Measurements from ENCODE around the gene ULK4.
"Not testable (repeated sequence)": the region's sequence is repeated elsewhere in the genome, so short reads cannot be mapped to it uniquely, and the experiment has no call there.

The ULK4 gene

DNA sequence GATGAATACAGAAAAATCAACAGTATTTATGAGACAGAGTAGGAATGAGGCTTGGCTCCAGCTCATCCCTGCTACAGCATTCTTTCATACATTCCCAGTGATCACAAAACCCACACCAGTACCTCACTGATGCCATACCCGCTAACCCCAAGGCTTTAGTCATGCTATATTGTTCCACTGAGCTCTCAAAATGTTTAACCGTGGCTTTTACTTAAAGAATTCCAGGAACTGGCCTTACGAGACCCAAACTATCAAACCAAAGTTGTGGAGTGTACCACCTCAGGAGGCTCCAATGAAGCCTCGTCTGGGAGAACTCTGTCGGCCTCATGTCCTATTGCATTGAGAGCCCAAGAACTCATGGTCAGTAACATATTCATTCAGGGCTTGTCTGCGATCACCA is 278.9 kb downstream of the ULK4 start:
- DNase-seq = no peak

DNA sequence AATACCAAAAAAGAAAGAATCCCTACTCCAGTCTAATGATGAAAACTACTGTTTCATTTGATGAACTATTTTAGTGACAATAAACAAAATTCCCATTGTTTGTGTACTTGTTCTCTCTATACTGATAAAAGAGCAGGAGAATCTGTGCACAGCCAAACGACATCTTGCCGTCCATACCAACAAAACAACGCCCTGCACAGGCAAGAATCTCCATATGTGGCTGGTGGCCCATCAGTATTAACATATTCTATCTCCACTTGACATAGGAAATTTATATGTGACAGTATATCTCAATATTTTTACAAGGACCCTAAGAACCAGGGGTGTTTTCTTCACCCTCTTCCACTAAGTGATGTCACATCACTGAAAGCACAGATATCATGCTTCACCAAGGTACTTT is 279.5 kb downstream of the ULK4 start:
- no peak for DNase-seq

DNA sequence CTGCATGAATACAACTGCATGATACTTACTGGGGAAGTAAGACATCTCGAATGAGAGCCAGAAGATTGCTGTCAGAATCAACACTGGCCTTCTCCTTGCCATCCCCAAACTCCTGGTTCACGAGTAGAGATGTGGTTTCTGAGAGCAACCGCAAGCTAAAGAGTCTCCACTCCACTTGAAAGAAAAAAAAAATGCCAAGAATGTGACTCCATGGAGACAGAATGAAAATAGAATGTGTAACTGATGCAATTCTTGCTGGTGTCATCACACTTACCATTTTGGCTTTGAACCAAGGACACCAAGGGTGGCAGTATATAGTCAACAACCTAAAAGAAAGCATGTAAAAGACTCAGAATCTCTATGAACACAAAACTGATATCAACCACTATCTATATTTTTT is 280.4 kb downstream of the ULK4 start:
- DNase-seq = no peak

DNA sequence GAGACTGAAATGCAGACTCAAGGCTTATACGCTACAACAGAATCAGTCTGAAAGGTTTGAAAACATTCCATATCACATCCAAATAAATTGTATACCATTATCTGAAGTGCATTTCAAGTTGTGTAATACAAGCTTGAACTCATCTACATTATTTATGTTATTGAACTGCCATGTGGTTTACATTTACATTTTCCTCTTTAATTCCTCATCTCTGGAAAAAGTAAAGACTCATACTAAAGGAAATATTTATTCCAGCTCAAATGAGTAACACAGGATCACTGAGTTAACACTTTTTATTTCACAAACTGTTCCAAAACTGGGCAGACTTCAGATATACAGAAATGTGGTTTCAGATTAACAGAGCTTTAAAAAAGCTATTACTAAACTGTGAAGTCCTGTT is 282.5 kb downstream of the ULK4 start:
- DNase-seq = no peak

DNA sequence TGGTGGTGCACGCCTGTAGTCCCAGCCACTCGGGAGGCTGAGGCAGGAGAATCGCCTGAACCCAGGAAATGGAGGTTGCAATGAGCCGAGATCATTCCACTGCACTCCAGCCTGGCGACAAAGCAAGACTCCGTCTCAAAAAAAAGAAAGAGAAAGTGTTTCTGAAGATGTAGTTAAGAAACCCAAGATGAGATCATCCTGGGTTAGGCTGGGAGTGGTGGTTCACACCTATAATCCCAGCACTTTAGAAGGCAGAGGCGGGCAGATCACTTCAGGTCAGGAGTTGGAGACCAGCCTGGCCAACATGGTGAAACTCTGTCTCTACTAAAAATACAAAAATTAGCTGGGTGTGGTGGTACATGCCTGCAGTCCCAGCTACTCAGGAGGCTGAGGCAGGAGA is 286.8 kb downstream of the ULK4 start:
- DNase-seq = not testable (repeated sequence)

DNA sequence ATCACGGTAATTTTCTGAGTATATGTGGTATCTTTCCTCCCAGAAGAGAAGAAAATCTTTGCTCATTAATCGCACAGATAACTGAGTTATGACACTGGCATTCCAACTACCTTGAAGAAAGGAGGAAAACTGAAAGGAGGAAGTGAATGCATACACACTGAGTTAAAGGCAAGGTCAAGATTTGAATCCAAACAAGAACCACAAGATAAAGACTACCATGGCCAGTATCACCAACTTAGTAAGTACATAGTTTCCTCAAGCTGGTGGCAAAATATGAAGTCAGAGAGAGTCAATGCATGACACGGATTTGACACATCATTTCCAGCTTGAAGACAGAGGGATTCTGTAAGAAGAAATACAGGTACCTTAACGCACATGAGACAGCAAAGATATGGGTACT is 287.5 kb downstream of the ULK4 start:
- DNase-seq = no peak

DNA sequence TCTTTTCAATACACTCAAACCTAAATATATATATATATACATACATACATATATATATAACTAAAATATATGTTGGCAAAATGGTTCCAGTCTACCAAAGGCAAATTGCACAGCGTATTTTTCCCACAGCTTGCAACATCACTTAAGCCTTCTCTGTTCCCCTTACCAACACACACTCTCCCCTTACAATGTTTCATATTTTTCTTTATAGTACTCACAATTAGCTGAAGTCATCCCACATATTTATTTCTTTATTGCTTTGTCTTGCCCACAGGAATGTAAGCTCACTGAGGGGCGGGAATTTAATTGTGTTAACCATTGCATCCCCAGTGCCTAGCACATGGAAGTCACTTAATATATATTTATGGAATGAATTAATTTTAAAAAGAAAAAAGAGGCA is 288.3 kb downstream of the ULK4 start:
- DNase-seq = no peak

DNA sequence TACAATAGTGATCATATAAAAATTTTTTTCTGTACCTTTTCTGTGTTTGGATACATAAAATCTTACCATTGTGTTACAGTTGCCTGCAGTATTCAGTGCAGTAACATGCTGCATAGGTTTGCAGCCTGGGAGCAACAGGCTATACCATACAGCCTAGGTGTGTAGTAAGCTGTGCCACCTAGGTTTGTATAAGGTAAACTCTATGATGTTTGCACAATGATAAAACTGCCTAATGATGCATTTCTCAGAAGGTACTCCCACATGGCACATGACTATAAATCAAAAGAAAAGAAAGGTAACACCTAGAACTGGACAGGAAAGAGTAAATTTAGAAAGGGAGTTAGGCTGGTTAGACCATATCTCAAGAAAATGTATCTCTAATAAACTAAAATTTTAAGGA is 293.5 kb downstream of the ULK4 start:
- DNase-seq = no peak

DNA sequence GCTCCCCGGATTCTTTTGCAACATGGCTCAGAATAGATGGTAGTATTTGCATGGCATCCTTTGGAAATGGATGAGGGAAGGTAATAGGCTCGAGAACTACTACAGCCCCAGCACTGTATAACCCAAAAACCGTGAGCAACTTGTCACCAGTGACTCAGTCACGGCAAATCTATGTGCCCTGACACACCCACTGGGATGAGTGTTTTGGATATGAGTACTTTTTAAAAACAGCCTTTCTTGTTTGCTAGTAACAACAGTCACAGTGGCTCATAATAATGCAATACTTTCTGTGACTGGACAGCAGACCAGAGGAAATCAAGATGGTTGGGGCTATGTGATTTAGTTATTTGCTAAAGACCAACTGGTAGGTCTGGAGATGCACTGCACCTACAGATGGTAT is 299.6 kb downstream of the ULK4 start:
- no peak for DNase-seq

DNA sequence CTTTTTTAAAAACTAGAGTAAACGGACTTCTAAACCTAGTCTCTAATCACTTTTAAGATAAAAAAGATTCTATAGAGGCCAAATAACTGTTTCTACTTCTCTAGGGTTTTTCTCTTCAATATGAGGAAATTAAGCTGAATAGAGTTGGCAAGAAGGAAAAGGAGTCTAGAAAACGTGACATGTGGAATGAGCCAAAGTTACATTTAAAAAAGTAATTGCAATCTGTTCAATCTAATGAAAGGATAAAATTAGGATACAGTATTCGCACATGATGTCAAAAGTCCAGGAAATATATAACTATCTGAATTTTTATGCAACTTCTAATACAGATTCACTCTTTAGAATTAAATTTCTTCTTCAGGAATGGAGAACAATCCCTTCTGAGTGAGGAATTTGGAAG is 300.1 kb downstream of the ULK4 start:
- no peak for DNase-seq

DNA sequence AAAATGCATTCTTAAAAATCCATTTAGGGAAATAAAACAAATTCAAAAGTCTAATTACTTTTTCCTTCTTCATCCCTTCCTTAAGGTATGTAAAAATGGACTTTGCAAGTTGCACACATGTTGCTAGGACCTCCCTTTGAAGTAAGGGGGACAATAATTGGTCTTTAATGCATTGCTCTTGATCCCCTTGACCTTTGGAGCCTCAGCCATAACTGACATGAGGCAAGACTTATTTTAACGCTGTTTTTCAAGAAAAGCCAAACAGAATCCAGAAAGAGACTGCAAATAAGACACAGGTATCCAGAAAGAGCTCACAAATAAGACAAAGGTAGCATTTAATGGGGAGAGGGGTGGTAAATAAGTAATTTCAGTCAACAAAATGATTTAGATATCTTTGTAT is 301.4 kb downstream of the ULK4 start:
- DNase-seq = no peak

DNA sequence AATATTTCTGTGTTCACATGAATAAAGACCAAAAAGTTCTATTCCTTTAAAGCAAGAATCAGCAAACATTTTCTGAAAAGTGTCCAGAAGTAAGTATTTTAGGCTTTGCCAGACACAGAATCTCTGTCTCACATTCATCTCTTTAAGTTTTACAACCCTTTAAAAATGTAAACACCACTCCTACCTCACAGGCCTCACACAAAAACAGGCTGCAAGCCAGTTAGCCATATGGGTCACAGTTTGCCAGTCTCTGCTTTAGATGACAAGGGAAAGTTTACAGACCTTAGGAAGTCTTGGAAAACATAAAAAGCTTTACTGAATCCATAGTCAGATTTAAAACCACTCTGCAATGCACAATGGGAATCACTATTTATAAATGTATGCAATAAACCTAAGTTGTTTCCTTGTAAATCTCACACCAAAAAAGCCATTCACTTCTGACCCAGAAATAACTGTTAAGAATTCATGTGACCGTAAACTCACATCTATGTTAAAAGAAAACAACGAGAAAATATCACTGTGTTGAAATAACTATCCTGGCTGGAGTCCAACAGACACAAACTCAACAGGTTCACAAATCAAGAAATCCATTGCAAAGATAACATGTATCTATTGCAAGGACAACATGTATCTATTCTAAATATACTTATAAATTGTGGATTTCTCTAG is 308.2 kb downstream of the ULK4 start:
- no peak for DNase-seq

DNA sequence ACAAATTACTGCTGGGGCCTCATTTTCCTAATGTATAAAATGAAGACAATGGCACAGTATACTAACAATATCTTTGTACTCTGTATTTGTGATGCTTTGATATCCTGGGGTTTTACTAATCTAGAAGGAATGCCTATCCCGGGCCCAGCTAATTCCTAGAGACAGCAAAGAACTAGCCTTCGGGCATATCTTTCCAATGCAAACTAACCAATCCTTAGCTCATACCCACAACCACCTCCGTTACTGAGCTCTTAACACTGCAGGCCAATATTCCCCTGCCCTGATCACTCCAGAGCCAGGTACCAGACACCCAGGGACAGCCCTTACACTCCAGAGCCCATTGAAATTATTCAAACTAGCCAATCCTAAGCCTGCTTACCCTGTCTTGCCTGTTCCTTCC is 309.0 kb downstream of the ULK4 start:
- no peak for DNase-seq

DNA sequence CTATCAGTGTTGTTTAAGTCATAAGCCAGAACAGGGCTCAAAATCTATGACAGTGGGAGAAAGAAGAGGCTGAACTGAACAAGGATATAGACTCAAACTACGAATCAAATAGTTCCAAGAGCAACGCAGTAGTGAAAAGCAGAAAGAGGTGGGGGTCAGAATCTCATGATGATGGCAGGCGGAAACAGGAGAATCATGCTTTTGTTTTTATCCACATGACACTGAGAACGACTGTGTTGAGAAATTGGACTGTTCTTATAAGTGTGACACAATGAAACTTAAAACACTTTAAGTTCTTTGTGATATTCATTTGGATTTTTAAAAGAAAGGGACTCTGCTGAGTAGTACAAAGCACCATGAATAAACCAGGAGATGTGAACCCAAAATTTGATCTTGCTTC is 309.4 kb downstream of the ULK4 start:
- DNase-seq = no peak

DNA sequence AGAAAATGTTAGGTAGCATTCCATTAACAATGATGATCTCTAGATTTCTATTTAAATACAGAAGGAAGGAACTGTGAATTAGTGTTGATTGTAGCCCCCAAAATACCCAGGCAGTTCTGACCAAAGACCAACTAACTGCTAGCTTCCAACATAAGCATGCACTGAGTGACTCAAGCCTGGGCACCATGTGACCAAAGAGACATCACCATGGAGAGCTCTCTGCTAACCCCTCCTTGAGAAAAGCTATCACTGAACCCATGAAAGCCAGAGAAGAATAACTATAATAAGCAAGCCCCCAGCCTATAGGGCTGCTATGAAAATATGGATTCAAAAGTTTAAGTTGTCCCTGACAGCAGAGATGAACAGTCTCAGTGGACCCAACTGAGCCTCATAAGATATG is 310.2 kb downstream of the ULK4 start:
- DNase-seq = no peak

DNA sequence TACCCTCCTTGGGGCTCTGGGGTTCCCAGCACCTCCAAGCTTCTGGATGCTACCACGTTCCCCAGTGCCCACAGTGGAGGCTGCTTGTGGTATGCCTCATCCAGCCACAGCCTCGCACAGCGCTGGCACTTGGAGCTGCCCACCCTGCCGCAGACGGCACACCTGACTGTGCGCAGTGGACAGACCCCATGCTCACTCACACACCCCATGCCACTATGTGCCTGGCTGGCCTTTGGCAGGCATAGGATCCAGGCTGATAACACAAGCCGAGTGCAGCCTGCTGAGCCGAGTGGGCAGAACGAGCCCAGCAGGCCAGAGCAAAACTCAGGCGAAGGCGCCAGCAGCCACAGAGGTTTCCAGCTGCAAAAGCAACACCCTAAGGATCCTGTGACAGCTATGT is 311.5 kb downstream of the ULK4 start:
- no peak for DNase-seq

DNA sequence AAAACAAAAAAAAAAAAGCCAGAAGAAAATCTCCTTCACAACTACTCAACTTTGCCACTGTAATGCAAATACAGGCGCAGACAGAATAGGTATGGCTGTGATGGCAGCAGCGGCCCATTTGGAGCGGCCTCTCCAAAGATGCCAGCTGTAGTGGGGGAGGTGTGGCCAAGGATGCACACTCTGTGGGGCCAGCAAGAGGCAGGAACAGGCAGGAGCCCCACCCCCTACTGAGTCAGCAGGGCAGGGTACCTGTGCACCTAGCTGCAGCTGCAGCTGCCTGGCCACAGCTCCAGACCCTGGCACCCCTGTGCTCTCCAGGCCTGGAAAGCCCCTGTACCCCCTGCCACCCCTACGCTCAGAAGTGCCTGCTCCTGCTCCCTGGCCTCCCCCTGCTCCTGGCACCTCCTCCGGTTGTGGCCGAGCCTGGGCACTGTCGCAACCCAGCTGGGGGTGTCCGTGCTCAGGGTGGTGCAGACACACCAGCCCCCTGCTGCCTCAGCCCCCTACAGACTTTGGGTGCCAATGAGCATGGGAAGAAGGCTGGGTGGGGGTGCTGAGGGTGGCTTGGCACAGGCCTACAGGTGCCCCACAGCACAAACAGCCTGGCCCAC is 312.7 kb downstream of the ULK4 start:
- DNase-seq = no peak

DNA sequence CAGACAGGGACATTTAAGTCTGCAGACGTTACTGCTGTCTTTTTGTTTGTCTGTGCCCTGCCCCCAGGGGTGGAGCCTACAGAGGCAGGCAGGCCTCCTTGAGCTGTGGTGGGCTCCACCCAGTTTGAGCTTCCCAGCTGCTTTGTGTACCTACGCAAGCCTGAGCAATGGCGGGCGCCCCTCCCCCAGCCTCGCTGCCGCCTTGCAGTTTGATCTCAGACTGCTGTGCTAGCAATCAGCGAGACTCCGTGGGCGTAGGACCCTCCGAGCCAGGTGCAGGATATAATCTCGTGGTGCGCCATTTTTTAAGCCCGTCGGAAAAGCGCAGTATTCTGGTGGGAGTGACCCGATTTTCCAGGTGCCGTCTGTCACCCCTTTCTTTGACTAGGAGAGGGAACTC is 314.2 kb downstream of the ULK4 start:
- not testable (repeated sequence) for DNase-seq

DNA sequence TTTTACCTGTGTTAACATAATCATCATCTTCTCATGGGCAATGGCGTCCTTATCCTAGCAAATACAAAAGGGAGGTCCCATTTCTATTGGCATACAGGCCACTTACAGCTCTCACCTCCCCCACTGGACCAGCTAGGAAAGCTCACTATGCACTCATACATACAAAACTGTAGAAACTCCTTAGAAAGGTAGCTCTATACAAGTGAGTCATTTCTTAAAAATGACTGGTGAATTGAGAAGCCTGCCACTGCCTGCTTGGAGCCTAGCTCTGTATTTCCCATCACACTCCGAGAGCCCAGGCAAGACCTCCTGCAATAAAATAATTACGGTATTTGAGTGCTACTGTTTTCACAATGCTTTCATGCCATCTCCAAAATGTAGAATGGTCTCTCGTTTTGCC is 321.8 kb downstream of the ULK4 start:
- no peak for DNase-seq

DNA sequence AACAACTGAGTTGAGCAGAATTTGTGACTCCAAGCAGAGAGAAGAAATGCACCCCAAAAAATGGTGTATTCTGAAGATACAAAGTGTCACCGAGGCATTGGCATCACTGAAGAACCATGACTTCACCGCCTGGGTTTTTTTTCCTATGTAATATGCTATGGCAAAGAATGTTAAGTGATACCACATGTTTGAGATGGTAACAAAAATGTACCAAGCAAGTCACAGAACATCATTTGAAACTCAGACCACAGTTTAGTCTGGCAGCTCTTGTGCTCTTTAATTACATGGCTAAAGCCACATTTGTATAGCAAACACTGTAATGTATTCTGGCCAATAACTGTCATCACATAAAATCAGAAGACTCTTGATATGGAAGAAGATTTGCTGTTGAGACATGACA is 323.5 kb downstream of the ULK4 start:
- no peak for DNase-seq

DNA sequence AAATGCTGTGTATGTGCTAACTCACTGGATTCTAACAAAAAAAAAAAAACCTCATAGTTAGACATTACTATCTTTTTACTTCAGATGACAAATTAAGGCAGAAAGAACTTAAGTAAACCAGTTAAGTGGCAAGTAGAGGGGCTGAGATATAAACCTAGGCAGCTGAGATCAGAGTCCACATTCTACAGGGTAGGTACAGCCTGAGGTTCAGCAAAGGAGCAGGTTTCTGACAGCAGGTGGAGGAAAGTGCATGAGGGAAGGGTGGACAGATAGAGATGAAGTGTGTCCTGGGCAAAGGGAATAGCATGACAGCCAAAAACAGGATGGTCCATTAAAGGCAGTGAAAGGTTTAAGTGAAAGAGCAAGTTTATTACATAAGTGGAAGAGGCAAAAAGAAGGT is 329.2 kb downstream of the ULK4 start:
- DNase-seq = no peak

DNA sequence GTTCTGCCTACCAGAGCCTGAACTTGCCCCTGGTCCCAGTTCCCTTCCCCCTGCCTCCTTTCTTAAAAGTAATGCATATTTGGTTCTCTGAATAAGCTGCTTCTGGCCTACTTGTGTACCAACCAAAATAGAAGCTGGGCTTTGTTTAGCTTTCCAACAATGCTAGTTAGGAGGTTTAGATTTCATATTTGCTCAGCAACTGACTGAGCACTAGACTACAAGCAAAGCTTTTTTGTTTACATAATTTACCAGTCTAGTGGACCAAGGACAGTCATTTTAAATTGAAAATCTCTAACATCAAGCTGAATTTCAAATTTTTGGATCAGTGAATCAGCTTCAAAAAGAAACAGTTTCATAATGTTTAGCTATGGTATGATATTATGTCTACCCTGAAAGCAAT is 331.2 kb downstream of the ULK4 start:
- no peak for DNase-seq

DNA sequence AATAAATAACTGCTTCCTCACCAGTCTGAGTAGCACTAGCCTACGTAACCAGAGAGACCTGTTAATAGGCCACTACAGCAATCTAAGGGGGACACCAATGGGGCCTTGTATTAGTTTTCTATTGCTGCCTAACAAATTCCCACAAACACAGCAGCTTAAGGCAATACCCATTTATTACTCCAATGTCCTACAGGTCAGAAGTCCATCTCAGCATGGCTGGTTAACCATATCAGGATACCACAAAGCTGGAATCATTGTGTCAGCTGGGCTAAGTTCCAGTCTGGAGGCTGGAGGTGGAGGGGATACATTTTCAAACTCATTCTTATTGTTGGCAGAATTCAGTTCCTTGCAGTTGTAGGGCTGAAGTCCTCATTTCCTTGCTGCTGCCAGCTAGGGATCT is 331.9 kb downstream of the ULK4 start:
- no peak for DNase-seq

DNA sequence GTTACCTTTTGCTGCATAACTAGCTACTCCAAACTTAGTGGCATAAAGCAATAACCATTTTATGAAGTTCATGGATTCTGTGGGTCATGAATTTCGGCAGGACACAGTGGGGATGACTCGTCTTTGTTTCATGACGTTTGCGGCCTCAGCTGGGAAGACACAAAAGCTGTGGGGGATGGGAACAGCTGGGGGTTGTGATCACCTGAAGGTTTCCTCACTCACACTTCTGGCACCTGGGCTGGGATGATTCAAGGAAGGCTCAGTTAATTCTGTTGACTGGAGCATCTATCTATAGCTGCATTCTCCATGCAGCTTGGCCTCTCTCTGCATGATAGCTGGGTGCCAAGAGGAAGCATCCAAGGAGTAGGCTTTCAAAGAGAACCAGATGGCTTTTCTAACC is 332.8 kb downstream of the ULK4 start:
- DNase-seq = no peak

DNA sequence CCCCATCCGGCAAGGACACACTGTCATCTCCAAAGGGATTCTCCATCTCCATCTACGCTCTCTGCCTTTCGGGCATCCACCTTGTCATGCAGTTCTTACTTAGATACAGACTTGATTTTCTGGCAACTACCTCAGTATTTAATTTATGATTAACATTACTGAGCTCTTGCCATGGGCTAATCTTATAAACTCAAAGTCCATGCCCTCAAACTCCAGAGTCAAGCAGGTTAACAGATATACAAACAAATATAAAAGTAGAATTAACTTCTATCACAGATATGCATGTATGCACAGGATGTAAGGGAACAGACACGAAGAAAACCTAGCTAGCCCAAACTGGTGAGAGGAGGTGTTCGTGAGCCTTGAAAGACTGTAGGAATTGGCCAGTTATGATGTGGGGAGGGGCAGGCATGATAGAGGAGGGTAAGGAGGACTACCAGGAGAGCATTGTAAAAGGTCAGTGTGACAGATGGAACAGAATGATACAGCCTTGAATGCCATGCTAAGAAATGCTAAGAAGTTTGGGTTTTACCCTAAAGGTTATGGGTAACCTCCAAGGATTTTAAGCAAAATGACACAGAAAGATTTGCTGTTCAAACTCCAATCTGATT is 334.3 kb downstream of the ULK4 start:
- DNase-seq = no peak
